ENCODE results near the gene PGLYRP2.
"Not testable (repeated sequence)": the region's sequence is repeated elsewhere in the genome, so short reads cannot be mapped to it uniquely, and the experiment has no call there.

PGLYRP2 gene

DNA sequence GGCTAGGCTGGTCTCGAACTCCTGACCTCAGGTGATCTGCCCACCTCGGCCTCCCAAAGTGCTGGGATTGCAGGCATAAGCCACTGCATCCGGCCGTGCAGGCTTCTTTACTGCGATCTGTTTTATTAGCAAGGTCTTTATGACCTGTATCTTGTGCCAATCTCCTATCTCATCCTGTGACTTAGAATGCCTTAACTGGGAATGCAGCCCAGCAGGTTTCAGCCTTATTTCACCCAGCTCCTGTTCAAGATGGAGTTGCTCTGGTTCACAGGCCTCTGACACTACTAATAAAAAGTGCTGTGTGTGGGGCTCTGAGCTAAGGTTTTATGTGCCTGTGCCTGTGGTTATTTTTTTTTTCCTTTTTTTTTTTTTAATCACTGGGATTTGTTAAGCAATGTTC is 6.5 kb upstream of the PGLYRP2 start:
- not testable (repeated sequence) for DNase-seq

DNA sequence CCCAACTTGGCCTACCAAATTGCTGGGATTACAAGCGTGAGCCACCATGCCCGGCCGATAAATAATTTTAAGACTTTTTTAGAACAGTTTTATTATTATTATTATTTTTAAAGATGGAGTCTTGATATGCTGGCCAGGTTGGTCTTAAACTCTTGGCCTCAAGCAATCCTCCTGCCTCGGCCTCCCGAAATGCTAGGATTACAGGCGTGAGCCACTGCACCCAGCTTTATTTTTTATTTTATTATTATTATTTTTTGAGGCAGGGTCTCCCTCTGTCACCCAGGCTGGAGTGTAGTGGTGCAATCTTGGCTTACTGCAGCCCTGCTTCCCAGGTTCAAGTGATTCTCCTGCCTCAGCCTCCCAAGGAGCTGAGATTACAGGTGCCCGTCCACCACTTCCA is 1.7 kb upstream of the PGLYRP2 start:
- DNase-seq, result not testable (repeated sequence)

DNA sequence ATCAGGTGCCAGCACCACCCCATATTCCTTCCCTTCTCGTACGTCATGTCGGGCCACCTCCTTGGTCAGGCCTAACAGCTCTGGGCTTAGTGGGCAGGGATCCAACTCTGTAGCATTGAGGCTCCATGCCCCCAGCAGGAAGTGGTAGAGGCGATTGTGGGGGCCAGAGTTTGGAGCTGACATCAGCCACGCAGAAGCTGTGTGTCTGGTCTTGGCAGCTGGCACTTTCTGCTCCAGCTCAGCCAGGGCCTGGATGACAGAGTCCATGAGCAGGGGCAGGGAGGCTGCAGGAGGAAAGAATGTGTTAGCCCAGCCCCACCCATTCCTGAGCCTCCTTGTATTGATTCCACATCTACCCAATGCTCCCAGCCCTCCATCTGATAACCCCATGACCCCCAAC is 3.0 kb downstream of the PGLYRP2 start:
- DNase-seq, result no peak

DNA sequence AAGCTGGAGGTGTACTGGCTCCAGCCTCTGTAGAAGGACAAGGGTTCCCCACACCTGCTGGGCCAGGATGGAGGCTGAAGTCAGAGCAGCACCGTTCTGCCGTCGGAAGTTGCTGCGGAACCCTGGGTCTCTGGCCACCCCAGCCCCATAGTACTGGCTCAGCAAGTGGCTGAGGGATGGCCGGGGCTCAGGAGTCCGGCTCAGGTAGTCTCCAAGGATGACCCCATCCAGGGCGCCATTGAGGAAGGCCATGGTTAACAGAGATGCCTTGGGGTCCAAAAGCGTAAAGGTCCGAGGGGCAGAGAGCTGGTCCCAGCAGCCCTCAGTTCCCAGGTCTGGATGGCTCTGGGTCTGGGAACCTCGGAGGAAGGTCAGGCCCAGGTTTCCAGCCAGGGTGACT is 3.7 kb downstream of the PGLYRP2 start:
- DNase-seq, result no peak

DNA sequence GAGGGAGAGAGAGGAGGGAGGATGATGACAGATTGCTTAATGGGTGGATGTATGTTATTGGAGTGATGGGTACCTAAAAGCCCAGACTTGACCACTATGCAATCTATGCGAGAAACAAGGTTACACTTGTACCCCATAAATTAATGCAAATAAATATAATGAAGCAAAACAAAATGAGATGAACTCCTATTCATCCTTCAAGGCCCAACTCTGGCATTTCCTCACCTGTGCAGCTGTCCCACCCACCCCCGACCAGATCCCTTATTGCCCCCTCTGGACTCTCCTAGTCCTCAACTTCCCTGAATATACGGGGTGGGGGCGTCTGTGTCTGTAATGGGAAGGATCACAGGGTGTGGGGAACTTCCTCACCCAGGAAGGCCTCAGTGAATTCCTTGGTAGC is 4.1 kb downstream of the PGLYRP2 start:
- no peak for DNase-seq

DNA sequence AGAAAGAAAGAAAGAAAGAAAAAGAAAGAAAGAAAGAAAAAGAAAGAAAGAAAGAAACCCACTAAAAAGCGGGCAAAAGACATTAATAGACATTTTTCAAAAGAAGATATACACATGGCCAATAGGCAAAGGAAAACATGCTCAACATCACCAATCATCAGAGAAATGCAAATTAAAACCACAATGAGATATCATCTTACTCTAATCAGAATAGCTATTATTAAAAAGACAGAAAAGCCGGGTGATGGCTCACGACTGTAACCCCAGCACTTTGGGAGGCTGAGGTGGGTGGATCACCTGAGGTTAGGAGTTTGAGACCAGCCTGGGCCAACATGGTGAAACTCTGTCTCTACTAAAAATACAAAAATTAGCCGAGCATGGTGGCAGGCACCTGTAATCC is 5.5 kb downstream of the PGLYRP2 start:
- DNase-seq, result not testable (repeated sequence)

DNA sequence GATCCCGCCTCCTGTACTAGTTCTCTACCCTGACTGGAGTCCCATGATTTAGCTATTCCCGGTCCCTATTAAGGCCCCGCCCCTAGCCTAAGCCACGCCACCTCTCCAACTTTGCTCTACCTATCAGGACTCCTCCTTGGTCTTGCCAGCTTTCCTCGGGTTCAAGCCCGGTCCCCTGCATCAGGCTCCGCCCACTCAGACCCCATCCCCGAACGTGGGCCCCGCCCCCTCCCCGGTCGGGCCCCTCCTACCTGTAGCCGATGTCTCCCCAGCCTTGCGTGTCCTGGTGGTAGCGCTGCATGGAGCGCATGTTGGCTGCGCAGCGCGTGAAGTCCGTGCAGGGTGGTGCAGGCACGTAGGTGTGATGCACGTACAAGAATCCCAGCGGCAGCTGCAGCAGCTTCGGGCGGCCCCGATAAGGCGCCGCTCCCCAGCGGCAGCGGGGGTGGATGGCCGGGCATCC is 7.6 kb downstream of the PGLYRP2 start:
- DNase-seq, result no peak

DNA sequence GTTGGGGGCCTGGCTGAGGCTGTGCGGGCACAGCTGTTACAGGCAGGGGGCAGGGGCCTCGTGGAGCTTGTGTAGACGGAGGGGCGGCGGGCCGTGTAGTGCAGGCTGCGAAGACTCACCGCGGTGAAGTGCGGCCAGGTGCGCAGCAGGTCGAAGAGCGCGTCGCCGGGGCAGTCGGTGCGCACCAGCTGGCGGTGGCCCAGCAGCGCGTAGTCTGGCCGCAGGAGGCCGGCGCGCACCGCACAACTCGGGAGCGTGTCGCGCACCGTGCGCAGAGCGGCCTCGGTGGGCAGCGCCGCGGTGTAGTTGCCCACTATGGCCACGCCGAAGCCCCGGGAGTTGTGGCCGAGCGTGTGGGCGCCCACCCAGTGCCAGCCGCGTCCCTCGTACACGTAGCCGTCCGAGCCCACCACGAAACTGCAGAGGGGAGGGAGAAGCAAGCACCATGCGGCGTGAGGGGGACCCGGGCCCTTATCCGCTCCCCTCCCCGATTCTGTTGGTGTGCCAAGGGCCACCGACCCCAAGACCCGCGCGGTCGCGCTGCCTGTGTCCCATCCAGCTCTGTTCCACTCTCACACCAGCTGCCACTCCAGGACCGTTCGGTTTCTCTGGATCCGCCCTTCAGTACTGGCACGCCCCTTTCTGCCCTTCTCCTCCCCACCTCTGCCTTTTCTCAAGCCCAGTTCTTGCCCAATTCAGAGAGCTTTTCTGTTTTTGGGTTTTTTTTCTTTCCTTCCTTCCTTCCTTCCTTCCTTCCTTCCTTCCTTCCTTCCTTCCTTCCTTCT is 9.6 kb downstream of the PGLYRP2 start:
- DNase-seq, result no peak

DNA sequence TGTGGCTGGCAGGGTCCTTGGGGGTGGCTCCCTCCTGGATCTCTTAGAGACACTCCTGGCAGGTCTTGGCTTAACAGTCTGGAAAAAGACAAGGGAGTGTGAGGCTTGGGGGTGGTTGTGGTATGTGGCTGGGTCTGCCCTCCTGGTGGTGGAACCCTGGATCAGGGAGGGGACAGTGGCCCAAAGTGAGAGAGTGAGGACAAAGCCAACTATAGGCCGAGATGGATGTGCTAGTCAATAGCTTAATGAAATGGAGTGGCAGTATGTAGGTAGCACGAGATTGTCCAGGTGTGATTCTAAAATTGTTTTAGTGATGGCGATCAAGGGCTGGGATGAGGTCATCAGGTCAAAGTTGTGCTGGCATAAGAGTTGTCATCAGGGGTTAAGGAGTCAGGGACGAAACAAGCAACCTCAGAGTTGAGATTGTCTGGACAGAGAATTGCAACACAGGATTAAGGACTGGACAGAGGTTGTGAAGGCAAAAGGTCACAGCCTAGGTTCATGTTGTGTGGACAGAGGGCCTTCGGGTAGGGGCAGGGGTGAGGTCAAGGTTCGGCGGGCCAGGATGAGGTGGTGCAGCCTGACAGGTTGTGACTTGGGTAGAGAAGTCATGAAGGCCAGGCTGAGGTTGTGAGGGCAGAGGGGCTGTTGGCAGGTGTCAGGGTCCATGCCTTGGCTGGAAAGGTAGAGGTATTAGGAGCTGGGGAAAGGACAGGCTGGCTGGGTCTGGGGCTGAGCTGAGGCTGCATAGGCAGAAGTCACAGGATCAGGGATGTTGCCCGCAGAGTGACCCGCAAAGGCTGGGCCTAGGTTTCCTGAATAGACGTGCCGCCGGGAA is 10.4 kb downstream of the PGLYRP2 start:
- no peak for DNase-seq

DNA sequence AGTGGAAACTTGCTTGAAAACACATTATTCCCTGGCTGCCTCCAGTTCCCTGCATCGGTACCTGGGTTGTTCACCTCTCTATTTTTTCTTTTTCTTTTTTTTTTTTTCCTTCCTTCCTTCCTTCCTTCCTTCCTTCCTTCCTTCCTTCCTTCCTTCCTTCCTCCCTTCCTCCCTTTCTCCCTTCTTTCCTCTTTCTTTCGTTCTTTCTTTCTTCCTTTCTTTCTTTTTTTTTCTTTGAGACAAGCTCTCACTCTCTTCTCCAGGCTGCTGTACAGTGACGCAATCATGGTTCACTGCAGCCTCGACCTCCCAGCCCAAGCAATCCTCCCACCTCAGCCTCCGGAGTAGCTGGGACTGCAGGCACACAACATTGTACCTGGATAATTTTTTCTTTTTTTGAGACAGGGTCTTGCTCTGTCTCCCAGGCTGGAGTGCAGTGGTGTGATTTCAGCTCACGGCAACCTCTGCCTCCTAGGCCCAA is 11.5 kb downstream of the PGLYRP2 start:
- no peak for DNase-seq

DNA sequence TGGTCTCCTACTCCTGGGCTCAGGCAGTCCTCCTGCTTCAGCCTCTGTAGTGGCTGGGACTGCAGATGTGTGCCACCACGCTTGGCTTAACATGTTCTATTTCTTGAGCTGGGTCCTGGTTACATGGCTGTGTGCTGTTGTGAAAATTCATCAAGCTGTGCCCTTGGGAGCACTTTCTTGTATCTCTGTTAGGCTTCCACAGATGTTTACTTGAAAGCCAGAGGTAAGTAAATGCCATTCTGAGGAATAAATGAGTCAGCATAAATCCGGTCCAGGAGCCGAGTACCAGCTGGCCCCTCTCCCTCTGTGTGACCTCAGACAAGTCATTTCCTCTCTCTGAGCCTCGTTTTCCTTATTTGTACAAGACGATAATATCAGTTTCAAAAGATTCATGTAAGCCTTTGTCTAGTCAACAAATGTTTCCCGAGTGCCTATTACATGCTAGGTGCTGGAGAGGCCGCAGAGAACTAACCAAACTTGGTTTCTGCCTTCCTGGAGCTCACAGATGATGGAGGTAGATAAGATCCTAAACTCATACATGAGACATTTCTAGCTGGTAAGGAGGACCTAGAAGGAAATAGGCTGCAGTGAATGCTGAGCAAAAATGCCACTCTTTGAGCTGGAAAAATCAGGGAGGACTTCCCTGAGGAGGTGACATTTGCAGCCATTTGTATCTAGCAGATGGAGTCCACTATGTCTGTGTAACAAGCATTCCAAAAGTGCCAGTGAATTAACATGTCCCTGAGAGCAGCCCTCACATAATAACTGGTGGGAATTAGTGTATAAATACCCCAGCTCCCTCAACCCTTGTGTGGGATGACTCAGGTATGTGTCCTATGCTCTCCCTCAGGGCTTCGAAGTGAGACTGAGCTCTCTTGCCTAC is 12.2 kb downstream of the PGLYRP2 start:
- DNase-seq, result no peak

DNA sequence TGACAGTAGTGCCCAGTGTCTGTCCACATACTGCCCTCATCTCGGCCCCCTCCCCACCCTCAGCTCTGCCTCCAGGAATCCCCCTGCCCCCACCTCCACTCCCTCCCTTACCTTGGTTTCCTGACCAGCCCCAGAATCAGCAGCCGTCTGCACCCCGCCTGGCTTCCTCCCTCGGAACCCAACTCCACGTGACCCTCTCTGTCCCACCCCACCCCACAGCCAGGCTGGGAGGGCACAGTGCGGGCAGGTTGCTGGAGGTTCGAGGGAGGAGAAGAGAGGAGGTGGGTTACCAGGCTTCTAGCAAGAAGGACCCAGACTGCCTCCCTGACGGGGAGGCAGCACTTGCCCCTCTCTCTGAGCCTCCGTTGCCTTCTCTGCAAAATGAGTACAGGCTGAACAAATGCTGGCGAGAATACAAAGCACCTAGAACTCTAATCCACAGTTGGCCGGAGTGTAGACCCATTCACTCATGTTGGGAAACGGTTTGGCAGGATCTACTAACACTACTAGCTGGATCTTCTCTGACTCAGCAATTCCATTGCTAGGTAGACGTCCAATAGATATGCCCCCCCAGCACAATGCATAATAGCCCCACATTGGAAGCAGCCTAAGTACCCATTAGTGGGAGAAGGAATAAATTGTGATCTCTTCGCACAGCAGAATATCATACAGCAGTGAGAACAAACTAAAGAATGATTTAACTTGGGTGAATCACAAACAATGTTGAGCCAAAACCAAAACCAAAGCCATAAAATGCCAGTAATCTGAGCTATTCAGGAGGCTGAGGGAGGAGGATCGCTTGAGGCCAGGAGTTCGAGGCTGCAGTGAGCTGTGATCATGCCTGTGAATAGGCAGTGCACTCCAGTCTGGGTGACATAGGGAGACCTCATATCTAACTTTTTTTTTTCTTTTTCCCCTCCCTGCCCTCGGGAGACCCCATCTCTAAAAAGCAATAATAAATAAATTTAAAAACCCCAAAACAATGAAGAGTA is 14.6 kb downstream of the PGLYRP2 start, which contains the start of gene RASAL3:
Gene RASAL3, minus strand, starts transcription at position 151 of the 992 bp plus-strand sequence. CDS start 186 bp downstream, outside the sequence.
- DNase-seq, result no peak

DNA sequence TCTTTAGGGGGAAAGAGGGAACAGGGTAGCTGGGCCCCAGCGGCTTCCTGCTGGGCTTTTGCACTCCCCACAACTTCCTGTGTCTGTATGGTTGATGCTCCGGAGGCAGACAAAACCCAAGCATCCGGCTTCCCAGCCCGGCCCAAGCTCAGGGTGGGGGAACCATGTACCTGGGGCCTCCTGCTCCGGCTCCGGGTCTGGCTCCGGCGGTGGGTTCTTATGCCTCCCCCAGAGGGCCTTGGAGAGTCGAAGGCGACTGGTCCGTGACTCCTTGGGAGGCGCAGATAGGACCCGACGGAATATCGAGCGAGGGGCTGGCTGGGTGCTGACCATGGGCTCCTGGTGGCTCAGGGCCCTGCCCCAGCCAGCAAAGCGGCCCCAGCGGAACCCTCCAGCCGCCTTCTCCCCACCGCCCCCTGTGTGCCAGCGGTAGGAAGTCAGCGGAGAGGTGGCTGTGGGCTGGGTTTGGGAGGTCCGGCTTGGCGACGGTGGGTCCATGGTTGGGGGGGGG is 15.4 kb downstream of the PGLYRP2 start:
- DNase-seq, result no peak

DNA sequence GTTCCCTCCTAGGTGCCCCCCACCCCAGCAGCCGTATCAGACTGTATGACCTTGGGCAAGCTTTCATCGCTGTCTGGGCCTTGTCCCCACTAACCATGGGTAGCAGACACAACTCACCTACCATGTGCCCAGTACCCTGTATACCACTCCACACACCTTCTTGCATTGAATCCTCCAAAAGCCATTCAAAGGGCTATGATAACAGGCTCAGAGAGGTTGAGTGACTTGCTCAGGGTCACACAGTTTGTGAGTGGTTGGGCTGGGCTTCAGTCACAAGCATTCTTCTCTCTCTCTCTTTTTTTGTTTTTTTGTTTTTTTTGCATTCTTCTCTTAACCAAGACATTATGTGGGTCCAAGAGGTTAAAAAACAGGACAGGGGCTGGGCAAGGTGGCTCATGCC is 17.6 kb downstream of the PGLYRP2 start:
- no peak for DNase-seq

DNA sequence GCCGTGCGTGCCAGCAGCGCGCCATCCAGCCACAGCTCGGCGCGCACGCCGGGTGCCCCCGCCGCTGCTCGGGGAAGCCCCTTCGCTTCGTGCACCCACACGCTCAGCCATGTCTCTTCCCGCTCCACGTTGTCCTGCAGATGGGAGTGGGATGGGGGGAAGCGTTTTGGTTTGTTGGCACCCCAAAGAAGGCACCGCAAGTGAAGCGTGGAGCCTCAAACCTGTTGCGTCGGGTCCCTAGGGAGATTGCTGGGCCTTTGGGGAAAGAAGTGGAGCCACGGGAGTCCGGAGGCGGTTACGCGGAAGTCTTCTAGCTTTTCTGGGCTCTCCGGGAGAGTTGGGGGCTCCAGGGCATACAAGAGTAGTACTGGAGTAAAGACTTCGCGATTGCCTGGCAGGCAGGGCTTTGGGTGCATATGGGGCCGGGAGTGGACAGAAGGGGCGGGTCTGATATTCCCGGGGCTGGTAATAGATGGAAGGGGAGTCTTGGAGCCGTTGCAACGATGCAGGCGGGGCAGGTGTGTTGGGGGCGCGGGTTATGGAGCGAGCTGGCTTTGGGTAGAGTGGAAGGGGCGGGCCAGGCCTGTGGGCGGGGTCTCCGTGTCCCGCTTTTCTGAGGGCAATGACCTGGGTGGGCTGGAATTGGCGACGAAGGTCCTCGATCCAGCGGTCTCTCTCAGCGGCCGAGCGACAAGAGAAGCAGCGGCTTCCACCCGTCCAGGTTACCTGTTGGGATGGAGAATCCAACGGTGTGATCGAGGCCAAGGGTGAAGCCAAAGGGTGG is 21.4 kb downstream of the PGLYRP2 start:
- no peak for DNase-seq

DNA sequence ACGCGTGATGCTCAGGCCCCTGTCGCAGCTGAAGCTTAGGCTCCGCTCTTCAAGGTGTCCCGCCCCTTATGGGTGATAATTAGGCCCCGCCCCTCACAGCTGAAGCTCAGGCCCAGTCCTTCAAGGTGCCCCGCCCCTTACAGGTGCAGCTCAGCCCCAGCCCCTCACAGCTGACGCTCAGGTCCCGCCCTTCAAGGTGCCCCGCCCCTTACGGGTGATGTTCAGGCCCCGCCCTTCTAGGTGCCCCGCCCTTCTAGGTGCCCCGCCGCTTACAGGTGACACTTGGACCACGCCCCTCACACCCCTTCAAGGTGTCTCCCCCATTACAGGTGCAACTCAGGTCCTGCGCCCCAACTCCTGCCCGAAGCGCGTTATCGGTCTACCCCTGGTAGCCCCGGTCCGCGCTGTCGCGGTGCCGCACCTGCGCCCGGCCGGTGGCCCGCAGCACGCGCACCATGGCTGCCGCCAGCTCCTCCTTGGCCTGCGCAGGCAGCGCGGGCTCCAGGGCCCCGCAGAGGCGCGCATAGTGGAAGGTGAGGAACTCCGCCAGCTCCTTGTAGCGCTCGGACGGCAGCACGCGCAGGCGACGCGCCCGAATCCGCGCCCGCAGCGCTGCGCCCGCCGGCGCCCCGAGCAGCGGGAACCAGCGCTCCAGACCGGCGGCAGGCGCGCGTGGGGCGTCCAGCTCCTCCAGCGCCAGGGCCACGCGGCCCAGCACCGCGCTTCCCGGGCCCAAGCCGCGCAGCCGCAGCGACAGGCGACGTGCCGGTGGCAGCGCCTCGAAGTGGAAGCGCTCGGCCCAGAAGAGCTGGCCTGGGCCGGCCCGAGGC is 22.2 kb downstream of the PGLYRP2 start:
- DNase-seq, result no peak

DNA sequence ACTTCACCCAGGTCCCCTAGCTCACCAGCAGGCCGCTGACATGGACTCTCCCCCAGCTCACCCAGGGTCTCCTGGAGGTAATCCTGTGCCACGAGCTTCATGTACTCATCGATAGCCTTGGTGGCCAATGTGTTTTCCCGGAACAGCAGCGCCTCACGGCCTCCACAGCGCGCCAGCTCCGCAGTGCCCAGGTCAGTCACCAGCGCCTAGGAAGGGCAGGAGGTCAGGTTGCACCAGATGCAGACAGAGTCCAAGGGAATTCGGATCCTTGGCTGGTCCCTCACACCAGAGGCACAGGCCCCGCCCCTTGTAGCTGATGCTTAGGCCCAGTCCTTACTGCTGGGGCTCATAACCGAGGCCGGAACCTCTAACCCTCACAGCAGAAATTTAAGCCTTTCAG is 22.9 kb downstream of the PGLYRP2 start:
- DNase-seq, result no peak

DNA sequence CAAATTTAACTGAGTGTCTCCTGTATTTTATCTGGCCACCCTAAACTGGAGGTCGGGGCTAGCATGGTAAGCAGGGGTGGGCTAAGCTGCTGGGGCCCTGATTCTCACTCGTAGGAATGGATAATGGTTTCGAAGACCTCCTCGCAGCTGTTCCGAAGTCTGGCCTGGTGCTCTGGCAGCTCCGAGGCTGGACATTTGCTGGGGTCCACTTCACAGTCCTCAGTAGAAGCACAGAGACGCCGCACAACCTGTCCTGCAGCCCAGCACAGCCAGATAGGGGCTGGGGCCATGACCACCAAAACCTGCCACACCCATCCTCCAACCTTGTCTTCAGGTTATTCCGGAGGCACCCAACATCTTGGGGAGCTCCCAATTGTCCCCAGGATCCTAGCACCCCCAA is 23.3 kb downstream of the PGLYRP2 start:
- no peak for DNase-seq

All from NCI-H774 (cell line).